NCI-H1105 treated with DMSO at 0.1 percent for 48 hours (cell line): ENCODE measurements around the gene SLC27A2.

Experiments
- DNase-seq: peaks from one replicate; lab custom pipeline; 2025; lab: John Stamatoyannopoulos, UW

The SLC27A2 gene

GRCh38 chr15:50190723-50191122 is 8.7 kb downstream of the SLC27A2 start:
- no peak for DNase-seq

- no peak for DNase-seq
These were observed 10.2 kb downstream of the SLC27A2 start for GRCh38 chr15:50192164-50192563.

- peak; percentile 3 for DNase-seq
These were observed 11.1 kb downstream of the SLC27A2 start for GRCh38 chr15:50192926-50193620.

GRCh38 chr15:50202003-50202402 is 20.0 kb downstream of the SLC27A2 start:
- DNase-seq: no peak

- DNase-seq: no peak
These were observed 24.0 kb downstream of the SLC27A2 start for GRCh38 chr15:50206020-50206419.

GRCh38 chr15:50209809-50210208 is 27.8 kb downstream of the SLC27A2 start:
- DNase-seq: no peak

- DNase-seq: no peak
These were observed 28.6 kb downstream of the SLC27A2 start for GRCh38 chr15:50210462-50211157.

- no peak for DNase-seq
These were observed 36.3 kb downstream of the SLC27A2 start for GRCh38 chr15:50218291-50218690.

- no peak for DNase-seq
These were observed 36.7 kb downstream of the SLC27A2 start for GRCh38 chr15:50218691-50219090.

GRCh38 chr15:50219820-50220219 is 37.8 kb downstream of the SLC27A2 start:
- DNase-seq: no peak

- no peak for DNase-seq
These were observed 40.2 kb downstream of the SLC27A2 start for GRCh38 chr15:50222181-50222580.

GRCh38 chr15:50224606-50225005 is 42.6 kb downstream of the SLC27A2 start:
- no peak for DNase-seq

GRCh38 chr15:50225057-50225456 is 43.1 kb downstream of the SLC27A2 start:
- DNase-seq: no peak

GRCh38 chr15:50225938-50226337 is 43.9 kb downstream of the SLC27A2 start:
- DNase-seq: no peak

- DNase-seq: no peak
These were observed 45.1 kb downstream of the SLC27A2 start for GRCh38 chr15:50227076-50227475.

GRCh38 chr15:50228866-50229265 is 46.9 kb downstream of the SLC27A2 start:
- DNase-seq: no peak

- DNase-seq: no peak
These were observed 47.3 kb downstream of the SLC27A2 start for GRCh38 chr15:50229336-50229735.

- DNase-seq: peak; percentile 15
These were observed 49.8 kb downstream of the SLC27A2 start for GRCh38 chr15:50231761-50232160.

- DNase-seq: no peak
These were observed 50.8 kb downstream of the SLC27A2 start for GRCh38 chr15:50232791-50233190.

- no peak for DNase-seq
These were observed 51.3 kb downstream of the SLC27A2 start for GRCh38 chr15:50233192-50233736.

- DNase-seq: no peak
These were observed 52.8 kb downstream of the SLC27A2 start for GRCh38 chr15:50234764-50235163.

- no peak for DNase-seq
These were observed 53.8 kb downstream of the SLC27A2 start for GRCh38 chr15:50235794-50236193.

GRCh38 chr15:50236433-50236832 is 54.4 kb downstream of the SLC27A2 start:
- DNase-seq: no peak
